Subcutaneous abdominal adipose tissue (tissue), 5 donors: ENCODE measurements around the gene UPF1.

Source experiments
- H3K27ac ChIP-seq: one replicate; pipeline ENCODE4 v1.7.0; 2013; ENCODE audit warnings: low read depth, mild to moderate bottlenecking, inconsistent platforms, low read length, moderate library complexity
- H3K27me3 ChIP-seq, 5 donors: one replicate each; pipeline ENCODE4 v1.7.0; 2013; ENCODE audit warnings: low read length in 5 of 5, inconsistent platforms in 1 of 5; ENCODE audit not compliant: control insufficient read depth in 5 of 5, insufficient read depth in 4 of 5
- H3K36me3 ChIP-seq, 5 donors: one replicate each; pipeline ENCODE4 v1.7.0; 2013; ENCODE audit warnings: low read length in 5 of 5; ENCODE audit not compliant: control insufficient read depth in 5 of 5, insufficient read depth in 5 of 5
- H3K4me1 ChIP-seq, 5 donors: one replicate each; pipeline ENCODE4 v1.7.0; 2013; ENCODE audit warnings: low read length in 5 of 5, mild to moderate bottlenecking in 3 of 5, moderate library complexity in 1 of 5; ENCODE audit not compliant: control insufficient read depth in 5 of 5, insufficient read depth in 5 of 5
- H3K4me3 ChIP-seq, 5 donors: one replicate each; pipeline ENCODE4 v1.7.0; 2013; ENCODE audit warnings: low read length in 5 of 5, low read depth in 1 of 5
- H3K9ac ChIP-seq, 5 donors: one replicate each; pipeline ENCODE4 v1.7.0; 2013; ENCODE audit warnings: low read length in 5 of 5, mild to moderate bottlenecking in 4 of 5, moderate library complexity in 3 of 5
- H3K9me3 ChIP-seq, 5 donors: one replicate each; pipeline ENCODE4 v1.7.0; 2013; ENCODE audit warnings: low read length in 5 of 5; ENCODE audit not compliant: control insufficient read depth in 5 of 5
- donor health status: healthy.
- donor health status: healthy.
- donor health status: healthy.
- donor health status: healthy.
- donor health status: healthy.

The UPF1 gene

DNA sequence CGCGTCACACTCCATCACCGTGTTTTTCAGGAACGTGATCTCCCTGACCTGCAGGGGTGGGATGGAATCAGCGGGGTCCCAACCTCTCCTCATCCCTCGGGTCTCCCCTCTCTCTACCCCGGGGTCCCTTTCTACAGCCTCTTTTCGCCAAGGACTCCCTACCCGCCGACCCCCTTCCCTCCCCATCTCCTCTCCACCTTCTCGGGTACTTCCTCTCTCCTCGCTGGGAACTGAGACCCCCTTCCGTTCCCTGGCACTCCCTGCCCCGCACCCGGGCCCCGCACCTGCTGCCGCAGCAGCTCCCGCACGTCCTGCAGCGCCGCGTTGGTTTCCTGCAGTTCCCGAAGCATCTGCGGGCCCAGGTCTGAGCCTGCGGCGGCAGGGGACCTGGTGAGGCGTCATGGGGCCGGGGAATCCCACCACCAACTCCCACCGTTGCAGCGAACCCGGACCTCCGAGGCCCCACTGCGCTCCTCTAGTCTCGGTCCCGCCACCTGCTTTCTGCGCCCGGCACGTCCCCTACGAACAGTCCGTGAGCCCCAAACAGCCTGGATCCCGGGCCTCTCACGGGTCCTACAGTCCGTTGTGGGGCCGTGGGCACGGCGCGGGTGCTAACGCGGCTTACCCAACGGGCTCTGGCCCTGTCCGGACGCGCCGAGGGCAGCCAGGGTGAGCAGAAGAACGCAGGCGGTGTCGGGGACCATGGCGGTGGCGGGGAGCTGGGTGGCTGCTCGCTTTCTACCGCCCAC is 41.0 kb upstream of the UPF1 start, which contains the start of gene COMP:
Gene COMP, minus strand, starts transcription at position 740 of the 749 bp plus-strand sequence. Its CDS starts 36 bp downstream, at position 704.
- peaks cover 45 to 82% (median 65%) of the 10 kb centered on the region in 5 donors for H3K27me3 ChIP-seq

DNA sequence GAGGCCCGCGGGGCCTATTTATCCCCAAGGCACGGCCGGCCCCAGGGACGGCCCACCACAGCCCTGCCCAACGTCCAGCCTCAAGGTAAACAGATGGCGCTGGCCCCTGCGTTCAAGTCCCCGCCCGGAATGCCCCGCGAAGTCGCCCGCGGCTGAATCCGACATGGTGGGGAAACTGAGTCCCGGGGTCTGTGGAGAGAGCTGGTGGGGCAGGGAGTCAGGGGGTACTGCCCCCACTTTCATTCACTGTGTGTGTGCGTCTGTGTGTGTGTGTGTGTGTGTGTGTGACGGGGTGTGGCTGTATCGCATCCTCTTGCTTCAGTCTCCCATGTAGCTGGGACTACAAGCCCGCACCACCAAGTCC is 40.5 kb upstream of the UPF1 start:
- H3K27ac ChIP-seq: no peak overlapping the region
- H3K9me3 ChIP-seq: no peaks in the 10 kb centered on the region
- H3K36me3 ChIP-seq: no peaks in the 10 kb centered on the region
- peaks cover 0 to 45% (median 34%) of the 10 kb centered on the region in 5 donors for H3K4me1 ChIP-seq
- H3K4me3 ChIP-seq: no peak overlapping the region
- H3K27me3 ChIP-seq: peaks cover 45 to 83% (median 64%) of the 10 kb centered on the region in 5 donors
- H3K9ac ChIP-seq: no peak overlapping the region

More for the DNA sequence above, 41.0 kb upstream of the UPF1 start, which contains the start of gene COMP:
- Histone ChIP-seq H3K4me3 (peak within 1 kb of the TSS in 4 of 5 donors; percentile 32 to 45 (median 40)), H3K27ac (no peak within 1 kb of the TSS), H3K36me3 (no peaks in the 10 kb centered on the region), H3K9ac (no peak within 1 kb of the TSS), H3K9me3 (no peaks in the 10 kb centered on the region), H3K4me1 (peaks cover 0 to 49% (median 34%) of the 10 kb centered on the region in 5 donors)

DNA sequence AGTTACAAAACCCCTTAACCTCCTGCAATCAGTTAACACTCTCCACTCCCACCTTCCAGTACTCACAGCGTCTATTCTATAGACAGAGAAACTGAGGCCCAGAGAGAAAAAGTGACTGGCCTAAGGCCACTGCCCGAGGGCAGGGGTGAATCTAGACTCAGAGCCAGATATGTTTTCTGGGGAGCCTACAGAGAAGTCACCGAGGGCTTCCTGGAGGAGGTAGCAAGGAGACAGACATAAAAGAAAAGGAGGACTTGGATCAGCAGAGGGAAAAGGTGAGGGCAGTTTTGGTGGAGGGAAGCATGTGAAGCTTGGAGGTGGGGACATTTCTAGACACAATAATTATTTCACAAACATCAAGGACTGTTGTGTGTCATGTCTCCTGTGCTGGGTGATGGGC is 39.1 kb upstream of the UPF1 start:
- Histone ChIP-seq H3K27me3 (peaks cover 42 to 81% (median 55%) of the 10 kb centered on the region in 5 donors), H3K4me3 (no peak overlapping the region), H3K9me3 (no peaks in the 10 kb centered on the region), H3K36me3 (no peaks in the 10 kb centered on the region), H3K27ac (no peak overlapping the region), H3K4me1 (peaks cover 0 to 39% (median 30%) of the 10 kb centered on the region in 5 donors), H3K9ac (no peak overlapping the region)

DNA sequence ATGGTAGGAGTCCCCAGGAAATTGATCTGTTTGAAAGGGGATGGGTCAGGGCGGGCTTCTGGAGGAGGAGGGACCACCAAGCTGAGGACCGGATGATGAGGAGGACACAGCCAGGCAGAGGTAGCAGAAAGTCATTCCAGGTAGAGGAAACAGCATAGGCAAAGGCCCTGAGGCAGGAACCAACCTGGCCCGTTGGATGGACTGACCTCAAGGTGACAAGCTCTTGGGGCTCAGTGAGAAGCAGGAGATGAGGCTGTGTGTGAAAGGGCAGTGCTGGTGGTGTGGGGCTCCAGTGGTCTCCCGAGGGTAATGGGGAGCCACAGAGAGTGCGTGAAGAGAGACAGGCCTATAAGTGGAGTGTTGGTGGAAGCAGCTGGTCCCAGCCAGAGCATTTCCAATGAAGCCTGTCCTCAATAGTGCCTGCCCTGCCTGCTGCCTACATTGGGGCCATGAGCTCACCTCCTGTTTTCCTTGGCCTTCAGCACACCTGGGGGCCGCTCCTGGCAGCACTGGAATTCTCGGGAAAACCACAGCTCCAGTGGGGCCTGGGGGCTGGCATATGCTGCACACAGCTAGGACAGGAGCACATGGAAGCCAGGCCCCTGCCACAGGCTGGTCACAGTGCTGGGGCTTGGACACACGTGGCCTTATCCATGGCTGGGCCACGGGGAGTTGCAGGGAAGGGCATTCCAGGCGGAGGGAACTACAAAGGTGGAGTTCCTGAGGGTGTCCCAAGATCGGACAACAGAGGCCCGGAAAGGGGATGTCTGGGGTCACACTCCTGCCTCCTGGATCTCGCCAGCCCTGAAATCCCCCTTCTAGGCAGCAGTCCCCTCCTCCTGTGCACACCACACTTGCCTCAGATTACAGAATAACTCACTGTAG is 38.4 kb upstream of the UPF1 start:
- Histone ChIP-seq H3K27me3 (peaks cover 44 to 79% (median 56%) of the 10 kb centered on the region in 5 donors), H3K9ac (no peak overlapping the region), H3K4me1 (peaks cover 0 to 35% (median 29%) of the 10 kb centered on the region in 5 donors), H3K4me3 (no peak overlapping the region), H3K36me3 (no peaks in the 10 kb centered on the region), H3K27ac (no peak overlapping the region), H3K9me3 (no peaks in the 10 kb centered on the region)

DNA sequence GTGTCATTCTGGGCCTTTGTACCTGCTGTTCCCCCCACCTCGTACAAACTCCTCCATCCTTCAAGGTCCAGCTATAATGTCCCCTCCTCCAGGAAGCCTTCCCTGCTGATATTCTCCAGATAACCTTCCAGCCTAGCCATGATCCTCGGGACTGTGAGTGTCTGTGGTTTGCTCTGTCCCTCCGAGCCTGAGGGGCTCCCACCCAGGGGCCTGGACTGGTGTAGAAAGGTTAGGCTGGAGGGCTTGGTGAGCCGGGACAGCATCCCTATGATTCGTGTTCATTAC is 37.8 kb upstream of the UPF1 start:
- Histone ChIP-seq H3K4me3 (no peak overlapping the region), H3K27ac (no peak overlapping the region), H3K4me1 (peaks cover 0 to 29% (median 23%) of the 10 kb centered on the region in 5 donors), H3K36me3 (no peaks in the 10 kb centered on the region), H3K27me3 (peaks cover 46 to 77% (median 55%) of the 10 kb centered on the region in 5 donors), H3K9me3 (no peaks in the 10 kb centered on the region), H3K9ac (no peak overlapping the region)

DNA sequence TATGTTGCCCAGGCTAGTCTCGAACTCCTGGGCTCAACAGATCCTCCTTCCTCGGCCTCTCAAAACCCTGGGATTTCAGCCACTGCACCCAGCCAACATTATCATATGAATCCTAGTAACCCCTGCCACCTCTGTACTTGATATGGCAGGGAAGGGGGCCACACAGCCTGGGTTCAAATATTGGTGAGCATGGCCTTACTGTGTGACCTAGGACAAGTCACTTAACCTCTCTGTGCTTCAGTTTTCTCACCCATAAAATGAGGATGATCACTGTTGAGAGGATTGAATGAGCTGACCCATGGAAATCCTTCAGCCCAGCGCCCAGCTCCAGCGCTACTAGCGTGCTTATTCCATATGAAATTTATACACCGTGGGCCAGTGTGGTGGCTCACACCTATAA is 37.1 kb upstream of the UPF1 start:
- no peak overlapping the region for H3K27ac ChIP-seq
- H3K9me3 ChIP-seq: no peaks in the 10 kb centered on the region
- H3K36me3 ChIP-seq: no peaks in the 10 kb centered on the region
- H3K27me3 ChIP-seq: peaks cover 44 to 74% (median 51%) of the 10 kb centered on the region in 5 donors
- H3K9ac ChIP-seq: no peak overlapping the region
- peaks cover 0 to 22% (median 17%) of the 10 kb centered on the region in 5 donors for H3K4me1 ChIP-seq
- no peak overlapping the region for H3K4me3 ChIP-seq

DNA sequence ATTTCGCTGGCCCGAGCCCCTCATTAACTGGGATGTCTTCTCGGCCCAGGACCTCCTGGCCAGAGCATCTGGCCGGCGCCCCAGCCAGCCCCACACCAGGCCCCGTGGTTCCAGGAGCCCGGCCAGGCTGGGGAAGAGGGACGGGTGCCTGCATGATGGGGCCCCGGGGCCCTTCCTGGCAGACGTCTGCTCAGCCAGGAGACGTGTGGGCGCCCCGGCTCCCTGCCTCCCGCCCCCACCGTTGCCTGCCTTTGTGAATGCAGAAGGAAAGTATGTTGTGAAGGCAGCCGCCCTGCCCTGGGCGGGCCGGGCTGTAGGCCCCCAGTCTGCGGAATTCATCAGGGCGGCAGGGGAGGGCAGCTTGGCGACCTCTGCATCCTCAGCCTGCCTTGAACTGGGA is 36.2 kb upstream of the UPF1 start:
- Histone ChIP-seq H3K27ac (no peak overlapping the region), H3K9me3 (no peaks in the 10 kb centered on the region), H3K4me1 (peaks cover 0 to 13% (median 10%) of the 10 kb centered on the region in 5 donors), H3K4me3 (no peak overlapping the region), H3K9ac (no peak overlapping the region), H3K36me3 (no peaks in the 10 kb centered on the region), H3K27me3 (peaks cover 40 to 72% (median 45%) of the 10 kb centered on the region in 5 donors)

DNA sequence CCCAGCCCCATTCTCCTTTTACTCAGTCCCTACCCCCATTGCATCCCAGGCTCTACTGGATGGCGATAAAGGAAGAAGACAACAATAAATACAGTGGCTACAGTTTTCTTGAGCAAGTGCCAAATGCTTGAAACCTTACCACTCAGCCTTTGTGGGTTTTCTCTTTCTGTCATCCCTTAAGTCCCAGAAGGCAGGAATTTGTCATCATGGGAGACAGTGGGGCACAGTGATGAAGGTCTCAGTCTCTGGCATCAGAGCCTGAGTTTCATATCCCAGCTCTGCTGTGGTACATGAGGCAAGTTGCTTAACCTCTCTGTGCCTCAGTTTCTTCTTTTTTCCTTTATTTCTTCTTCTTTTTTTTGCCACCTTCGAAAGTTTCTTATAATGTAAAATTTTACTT is 35.5 kb upstream of the UPF1 start:
- no peaks in the 10 kb centered on the region for H3K36me3 ChIP-seq
- H3K27me3 ChIP-seq: peaks cover 33 to 65% (median 38%) of the 10 kb centered on the region in 5 donors
- H3K27ac ChIP-seq: no peak overlapping the region
- H3K9me3 ChIP-seq: no peaks in the 10 kb centered on the region
- no peak overlapping the region for H3K9ac ChIP-seq
- peaks cover 0 to 6% (median 3%) of the 10 kb centered on the region in 5 donors for H3K4me1 ChIP-seq
- no peak overlapping the region for H3K4me3 ChIP-seq

DNA sequence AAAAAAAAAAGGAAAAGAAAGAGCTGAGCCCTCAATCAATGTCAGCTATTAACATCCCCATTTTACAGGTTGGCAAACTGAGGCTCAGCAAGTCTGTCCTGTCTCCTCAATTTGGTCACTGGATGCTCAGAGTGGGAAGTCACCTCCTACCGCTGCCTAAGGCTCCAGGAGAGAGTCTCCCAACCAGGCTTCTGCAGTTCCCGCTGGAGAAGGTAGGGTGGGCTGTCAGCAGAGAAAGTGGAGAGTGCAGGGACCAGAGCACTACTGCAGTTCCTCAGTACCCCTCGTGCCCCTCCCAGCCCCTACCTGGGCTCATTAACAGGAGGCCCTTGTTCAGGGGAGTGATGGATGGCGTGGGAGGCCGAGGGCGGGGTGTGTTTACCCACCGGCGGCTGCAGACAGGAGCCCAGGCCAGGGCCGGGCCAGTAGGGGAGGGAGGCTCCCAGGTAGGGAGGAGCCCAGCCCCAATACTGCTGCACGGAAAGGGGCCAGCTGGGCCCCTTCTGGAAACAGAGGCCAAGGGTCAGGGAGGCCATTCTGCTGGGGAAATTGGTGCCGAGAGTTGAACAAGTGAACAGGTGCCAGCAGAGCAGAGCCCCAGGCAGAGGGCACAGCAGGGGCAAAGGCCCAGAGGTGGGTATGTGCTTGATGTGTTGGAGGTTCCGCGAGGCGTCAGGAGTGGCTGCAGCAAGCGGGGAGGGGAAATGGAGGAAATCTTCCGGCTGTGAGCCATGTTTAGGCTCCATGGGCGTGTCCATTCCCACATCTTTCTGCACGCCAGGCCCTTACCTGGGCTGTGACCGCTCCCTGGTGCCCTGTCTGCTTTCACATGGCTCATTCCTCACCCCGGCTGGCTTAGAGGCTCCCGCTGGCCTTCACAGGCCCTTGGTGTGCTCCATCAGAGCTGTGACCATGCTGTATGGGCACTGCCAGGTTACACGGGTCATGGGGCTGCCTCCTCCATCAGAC is 33.1 kb upstream of the UPF1 start:
- H3K36me3 ChIP-seq: no peaks in the 10 kb centered on the region
- no peak overlapping the region for H3K27ac ChIP-seq
- H3K9me3 ChIP-seq: no peaks in the 10 kb centered on the region
- H3K4me1 ChIP-seq: peaks cover 0 to 6% (median 3%) of the 10 kb centered on the region in 5 donors
- H3K4me3 ChIP-seq: no peak overlapping the region
- peaks cover 18 to 45% (median 25%) of the 10 kb centered on the region in 5 donors for H3K27me3 ChIP-seq
- H3K9ac ChIP-seq: no peak overlapping the region
